Fibroblast of lung (primary cell): ENCODE data around the gene ARHGEF11.

Experiments used
- EZH2 ChIP-seq: IDR thresholded peaks from 2 replicates; pipeline ENCODE4 v1.5.1; 2012; ENCODE audit warnings: low read length, control low read depth, mild to moderate bottlenecking; ENCODE audit errors: missing control alignments
- TF ChIP-seq, protein P1 (sequence below), 2 donors: IDR thresholded peaks in 1 of 2; conservative IDR thresholded peaks in 1 of 2; 1 replicate in 1 of 2; 2 replicates in 1 of 2; pipeline ENCODE4 v1.5.1; 2011 to 2012; ENCODE audit warnings: low read length in 2 of 2, control low read depth in 1 of 2, inconsistent platforms in 1 of 2, low read depth in 1 of 2, mild to moderate bottlenecking in 1 of 2

DNA sequence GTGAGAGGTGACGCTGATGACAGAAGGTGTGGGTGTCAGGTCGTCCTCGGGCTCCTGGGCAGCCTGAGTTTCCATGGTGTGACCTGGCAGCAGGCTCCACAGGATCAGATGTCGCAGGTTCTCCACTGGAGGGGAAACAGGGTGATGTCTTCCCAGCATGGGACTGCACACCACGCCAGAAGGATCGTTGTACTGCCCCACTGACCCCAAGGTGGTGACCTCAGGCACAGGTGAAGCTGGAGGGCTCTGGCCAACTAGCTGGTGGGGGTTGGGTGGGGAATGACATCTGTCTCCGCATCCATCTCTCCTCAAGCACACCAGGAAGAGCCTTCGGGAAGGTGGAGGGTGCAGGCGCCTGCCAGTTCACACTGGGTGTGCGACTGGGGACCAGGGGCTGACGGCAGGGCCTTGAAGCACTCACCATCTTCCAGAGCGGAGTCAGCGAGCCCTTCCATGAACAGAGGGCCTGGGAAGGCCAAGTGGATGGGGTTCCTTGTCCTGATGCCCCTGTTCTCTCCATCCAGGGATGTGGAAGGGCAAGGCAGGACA lies 105.7 kb downstream of the ARHGEF11 start:
- TF ChIP-seq, protein P1, sequence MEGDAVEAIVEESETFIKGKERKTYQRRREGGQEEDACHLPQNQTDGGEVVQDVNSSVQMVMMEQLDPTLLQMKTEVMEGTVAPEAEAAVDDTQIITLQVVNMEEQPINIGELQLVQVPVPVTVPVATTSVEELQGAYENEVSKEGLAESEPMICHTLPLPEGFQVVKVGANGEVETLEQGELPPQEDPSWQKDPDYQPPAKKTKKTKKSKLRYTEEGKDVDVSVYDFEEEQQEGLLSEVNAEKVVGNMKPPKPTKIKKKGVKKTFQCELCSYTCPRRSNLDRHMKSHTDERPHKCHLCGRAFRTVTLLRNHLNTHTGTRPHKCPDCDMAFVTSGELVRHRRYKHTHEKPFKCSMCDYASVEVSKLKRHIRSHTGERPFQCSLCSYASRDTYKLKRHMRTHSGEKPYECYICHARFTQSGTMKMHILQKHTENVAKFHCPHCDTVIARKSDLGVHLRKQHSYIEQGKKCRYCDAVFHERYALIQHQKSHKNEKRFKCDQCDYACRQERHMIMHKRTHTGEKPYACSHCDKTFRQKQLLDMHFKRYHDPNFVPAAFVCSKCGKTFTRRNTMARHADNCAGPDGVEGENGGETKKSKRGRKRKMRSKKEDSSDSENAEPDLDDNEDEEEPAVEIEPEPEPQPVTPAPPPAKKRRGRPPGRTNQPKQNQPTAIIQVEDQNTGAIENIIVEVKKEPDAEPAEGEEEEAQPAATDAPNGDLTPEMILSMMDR (conservative IDR thresholded peaks at IDR 0.05 in 1 of 2, IDR thresholded peaks at IDR 0.05 in 1 of 2; ENCODE audit: low read depth in 1 of 2, low read length in 2 of 2): no peak
- TF ChIP-seq EZH2: no peak
